ENCODE data around the gene RBL2. TPM values are rescaled to one million over a fixed set of nuclear protein-coding genes. Genes with fewer than 3 reads are reported as not detected.
"Not testable (repeated sequence)": the region's sequence is repeated elsewhere in the genome, so short reads cannot be mapped to it uniquely, and the experiment has no call there.

RBL2 gene
- total RNA-seq, 1 experiment from 2014 or later: 33.4 TPM

DNA sequence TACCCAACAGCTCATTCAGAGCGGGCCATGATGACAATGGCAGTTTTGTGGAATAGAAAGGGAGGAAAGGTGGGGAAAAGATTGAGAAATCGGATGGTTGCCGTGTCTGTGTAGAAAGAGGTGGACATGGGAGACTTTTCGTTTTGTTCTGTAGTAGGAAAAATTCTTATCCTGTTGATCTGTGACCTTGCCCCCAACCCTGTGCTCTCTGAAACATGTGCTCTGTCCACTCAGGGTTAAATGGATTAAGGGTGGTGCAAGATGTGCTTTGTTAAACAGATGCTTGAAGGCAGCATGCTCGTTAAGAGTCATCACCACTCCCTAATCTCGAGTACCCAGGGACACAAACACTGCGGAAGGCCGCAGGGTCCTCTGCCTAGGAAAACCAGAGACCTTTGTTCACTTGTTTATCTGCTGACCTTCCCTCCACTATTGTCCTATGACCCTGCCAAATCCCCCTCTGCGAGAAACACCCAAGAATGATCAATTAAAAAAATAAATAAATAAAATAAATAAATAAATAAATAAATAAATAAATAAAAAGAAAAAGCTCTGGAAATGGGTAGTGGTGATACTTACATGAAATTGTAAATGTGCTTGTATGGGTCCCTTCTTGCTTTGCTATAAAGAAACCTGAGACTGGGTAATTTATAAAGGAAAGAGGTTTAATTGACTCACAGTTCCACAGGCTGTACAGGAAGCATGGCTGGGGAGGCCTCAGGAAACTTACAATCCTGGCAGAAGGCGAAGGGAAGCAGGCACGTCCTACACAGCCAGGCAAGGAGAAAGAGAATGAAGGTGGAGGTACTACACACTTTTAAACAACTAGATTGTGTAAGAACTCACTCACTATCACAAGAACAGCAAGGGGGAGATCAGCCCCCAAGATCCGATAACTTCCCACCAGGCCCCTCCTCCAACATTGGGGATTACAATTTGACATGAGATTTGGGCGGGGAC lies 105.8 kb downstream of the RBL2 start:
- CTCF ChIA-PET: interaction anchor here (1.7 kb wide), 1 partner anchor 10 kb away, joined by 7 read pairs; no protein-coding TSS in a partner anchor
- DNase-seq (ENCODE audit: low read depth, low spot score); H3K27me3 ChIP-seq (ENCODE audit: insufficient read depth, low read length); BruUV-seq (replicated peaks); H4K20me1 ChIP-seq (ENCODE audit: insufficient read depth); RAD21 ChIA-PET (ENCODE audit: low non-redundant PET in 1 of 2, low total read pairs in 2 of 2, uncharacterized antibody in 2 of 2, unreplicated experiment in 2 of 2); H3K9ac ChIP-seq (ENCODE audit: low read length); H3K4me1 ChIP-seq (ENCODE audit: control insufficient read depth in 1 of 2, insufficient read depth in 2 of 2, low read length in 2 of 2); H2AFZ ChIP-seq (ENCODE audit: low read depth, low read length, poor library complexity, severe bottlenecking); H3K36me3 ChIP-seq (ENCODE audit: control insufficient read depth in 1 of 2, insufficient read depth in 2 of 2, low read length in 2 of 2); H3K9me2 ChIP-seq (ENCODE audit: insufficient read depth); H3K27ac ChIP-seq (ENCODE audit: low read depth, low read length); H3K4me3 ChIP-seq (replicated peaks in 1 of 2; ENCODE audit: low read depth in 1 of 2, low read length in 2 of 2); ATAC-seq; intact Hi-C loops (cut with micrococcal nuclease); H3K79me2 ChIP-seq (ENCODE audit: insufficient read depth, low read length); H3K9me3 ChIP-seq (ENCODE audit: control insufficient read depth in 1 of 2, insufficient read depth in 1 of 2, low read depth in 1 of 2, low read length in 2 of 2); POLR2A ChIA-PET; H3K4me2 ChIP-seq (ENCODE audit: low read length): not testable (repeated sequence)

Other genes starting within 250 kb of the RBL2 start
- gene AKTIP, start 68.7 kb downstream of the RBL2 start, total RNA-seq (2021; ENCODE audit: unreplicated experiment): 23.5 TPM